Measurements from ENCODE around the gene EPS8L3. TPM values are rescaled to one million over a fixed set of nuclear protein-coding genes. Genes with fewer than 3 reads are reported as not detected.

The EPS8L3 gene
- total and polyA plus RNA-seq, 10 of the 15 experiments (the other 5 are each of a cell fraction or from before 2014, with no cell fraction given), result not detected

GRCh38 chr1:109712321-109712864 lies 51.3 kb downstream of the EPS8L3 start:
- Histone ChIP-seq H3K27me3 (replicated peaks in 1 of 2; ENCODE audit: control insufficient read depth in 2 of 2, insufficient read depth in 2 of 2, low read length in 1 of 2) (no peaks in the 10 kb centered on the region), H3K9ac (ENCODE audit: control insufficient read depth, insufficient read depth, low read length) (no peak overlapping the region), H3K36me3 (ENCODE audit: control insufficient read depth in 2 of 2, insufficient read depth in 2 of 2, low read length in 1 of 2) (no peaks in the 10 kb centered on the region), H4K20me1 (ENCODE audit: control insufficient read depth, insufficient read depth) (no peaks in the 10 kb centered on the region), H2AFZ (ENCODE audit: control insufficient read depth, low read depth, low read length) (no peak overlapping the region), H3K4me1 (ENCODE audit: control insufficient read depth, insufficient read depth, low read length) (no peaks in the 10 kb centered on the region), H3K79me2 (ENCODE audit: control insufficient read depth, insufficient read depth, low read length) (no peaks in the 10 kb centered on the region), H3K4me3 (no peak overlapping the region), H3K27ac (ENCODE audit: control insufficient read depth, insufficient read depth) (no peak overlapping the region), H3K4me2 (ENCODE audit: control insufficient read depth, insufficient read depth) (0 out of 2 replicates have a peak overlapping the region, but pooled peaks have one; percentile 25), H3K9me3 (replicated peaks; ENCODE audit: control insufficient read depth, insufficient read depth, low read length) (peaks cover 1% of the 10 kb centered on the region; the same call in 2 of the 3 replicates)
- TF ChIP-seq PRDM15 (CRISPR knock-in tag; IDR thresholded peaks at IDR 0.05) (no peak), IRF4 (IDR thresholded peaks at IDR 0.05; ENCODE audit: low read depth, low read length) (no peak), ETV6 (conservative IDR thresholded peaks at IDR 0.05 in 1 of 2, IDR thresholded peaks at IDR 0.05 in 1 of 2; ENCODE audit: borderline replicate concordance in 1 of 2, low read depth in 1 of 2) (no peak), PAX5 (IDR thresholded peaks at IDR 0.05; ENCODE audit: borderline replicate concordance, low read depth, low read length) (no peak), YBX1 (IDR thresholded peaks at IDR 0.05) (no peak), SUPT20H (IDR thresholded peaks at IDR 0.05; ENCODE audit: borderline replicate concordance, control insufficient read depth, low read depth, low read length) (no peak), BCL11A (IDR thresholded peaks at IDR 0.05; ENCODE audit: low read depth, low read length) (no peak), ZNF592 (IDR thresholded peaks at IDR 0.05) (no peak), NKRF (conservative IDR thresholded peaks at IDR 0.05) (no peak), PML (IDR thresholded peaks at IDR 0.05; ENCODE audit: low read length) (no peak), ATF7 (IDR thresholded peaks at IDR 0.05; ENCODE audit: low read depth) (no peak), NR2C2 (IDR thresholded peaks at IDR 0.05; ENCODE audit: borderline replicate concordance, control insufficient read depth, insufficient read length, low read depth) (no peak), CEBPB (IDR thresholded peaks at IDR 0.05; ENCODE audit: borderline replicate concordance in 1 of 2, low read depth in 2 of 2, low read length in 2 of 2) (no peak)
- ChIA-PET SMC1A (ENCODE audit: uncharacterized antibody, unreplicated experiment) (no interaction called here), POLR2A (no interaction called here), RAD21 (ENCODE audit: unreplicated experiment) (no interaction called here), CTCF (no interaction called here)
- no peak for DNase-seq (ENCODE audit: low read depth, low spot score)
- no peak for FAIRE-seq
- no TSS peak for BruUV-seq (replicated peaks)
- in situ Hi-C loops (cut with MboI) (no loop called here), intact Hi-C loops (cut with micrococcal nuclease; ENCODE audit: unreplicated experiment) (no loop called here)
- no peak for ATAC-seq
- 82% methylated on average over 14 of the region's 22 CpGs for WGBS (ENCODE audit: insufficient coverage, insufficient replicate concordance, low lambda C conversion rate, missing lambda C conversion rate)

Data from GM12878 (cell line).